B cell (primary cell): ENCODE measurements around the gene FUBP3. TPM values are rescaled to one million over a fixed set of nuclear protein-coding genes. Genes with fewer than 3 reads are reported as not detected.

ENCODE experiments used
- ATAC-seq: fragments of 200-7000 bp; cut with Tn5 transposase; one replicate; pipeline ENCODE4 v1.10.0; 2021; ENCODE audit warnings: low read depth, mild to moderate bottlenecking, moderate number of reproducible peaks, moderate library complexity
- CTCF ChIA-PET: fragments of 350-600 bp; sonication (Branson Sonifier 250); formaldehyde crosslinking; loops from one replicate; lab custom pipeline; 2021; ENCODE audit warnings: antibody characterized with exemption, inconsistent platforms; lab: Charles Lee
- POLR2A ChIA-PET: fragments of 350-600 bp; sonication (Branson Sonifier 250); formaldehyde crosslinking; loops from one replicate; lab custom pipeline; 2021; ENCODE audit warnings: antibody characterized with exemption; lab: Charles Lee
- DNase-seq: peaks from one replicate; pipeline ENCODE4 v3.0.0; 2013
- H2AFZ ChIP-seq: 2 replicates; pipeline ENCODE4 v1.6.1; 2012; ENCODE audit warnings: mild to moderate bottlenecking, low read depth, low read length; ENCODE audit not compliant: insufficient read depth, poor library complexity, severe bottlenecking
- H3K27ac ChIP-seq, 2 donors: 1 replicate in 1 of 2; 2 replicates in 1 of 2; pipeline ENCODE4 v1.5.1; 2012 to 2013; ENCODE audit warnings: low read length in 2 of 2, mild to moderate bottlenecking in 2 of 2, moderate library complexity in 1 of 2
- H3K27me3 ChIP-seq, 4 experiments: fragments of 200-600 bp in 1 of 4; sonication (generic) in 1 of 4; replicated peaks in 1 of 4; 1 replicate in 2 of 4; 2 replicates in 2 of 4; pipeline versions ENCODE4 v1.6.1 to v1.7.0; 2013 to 2016; ENCODE audit warnings: low read length in 3 of 4, mild to moderate bottlenecking in 2 of 4, mixed read lengths in 1 of 4, moderate library complexity in 1 of 4; ENCODE audit not compliant: insufficient read depth in 4 of 4, control insufficient read depth in 3 of 4; ENCODE audit errors: control extremely low read depth in 1 of 4
- H3K36me3 ChIP-seq, 2 experiments: replicated peaks in 1 of 2; 1 replicate in 1 of 2; 2 replicates in 1 of 2; pipeline versions ENCODE4 v1.6.1 to v1.7.1; 2013; ENCODE audit warnings: low read length in 1 of 2; ENCODE audit not compliant: insufficient read depth in 2 of 2, control insufficient read depth in 1 of 2; ENCODE audit errors: control extremely low read depth in 1 of 2, extremely low read depth in 1 of 2
- H3K4me1 ChIP-seq, 2 donors: fragments of 200-600 bp in 1 of 2; sonication (generic) in 1 of 2; 1 replicate in 1 of 2; 2 replicates in 1 of 2; pipeline versions ENCODE4 v1.5.1 to v1.6.1; 2013 to 2017; ENCODE audit warnings: low read length in 2 of 2; ENCODE audit not compliant: control insufficient read depth in 2 of 2, insufficient read depth in 2 of 2
- H3K4me2 ChIP-seq: replicated peaks from 2 replicates; pipeline ENCODE3; 2012; ENCODE audit warnings: mild to moderate bottlenecking, low read depth, low read length; ENCODE audit not compliant: poor library complexity, severe bottlenecking
- H3K4me3 ChIP-seq, 5 experiments: fragments of 200-600 bp in 1 of 5; sonication (generic) in 1 of 5; 1 replicate in 3 of 5; 2 replicates in 2 of 5; pipeline versions ENCODE4 v1.5.1 to v1.7.0; 2011 to 2016; ENCODE audit warnings: low read length in 4 of 5, mild to moderate bottlenecking in 4 of 5, low read depth in 2 of 5, control low read depth in 1 of 5, moderate library complexity in 1 of 5; ENCODE audit not compliant: insufficient read depth in 1 of 5; ENCODE audit errors: control extremely low read depth in 1 of 5, extremely low read depth in 1 of 5
- H3K79me2 ChIP-seq: fragments of 200-600 bp; sonication (generic); one replicate; pipeline ENCODE4 v1.6.0; 2016; ENCODE audit warnings: low read length; ENCODE audit not compliant: control insufficient read depth, insufficient read depth
- H3K9ac ChIP-seq: fragments of 200-600 bp; sonication (generic); 2 replicates; pipeline ENCODE4 v1.6.1; 2017; ENCODE audit warnings: mild to moderate bottlenecking, low read length, moderate library complexity
- H3K9me3 ChIP-seq, 3 donors: one replicate each; pipeline versions ENCODE4 v1.6.1 to v1.7.1; 2013; ENCODE audit warnings: low read length in 2 of 3; ENCODE audit not compliant: control insufficient read depth in 2 of 3, insufficient read depth in 1 of 3; ENCODE audit errors: control extremely low read depth in 1 of 3
- H4K20me1 ChIP-seq: 2 replicates; pipeline ENCODE4 v1.6.0; 2012; ENCODE audit warnings: mild to moderate bottlenecking, low read length; ENCODE audit not compliant: insufficient read depth, control insufficient read depth, poor library complexity, severe bottlenecking
- H3K27ac Mint-ChIP-seq: one replicate; pipeline ENCODE4 v1.8.0; 2021; ENCODE audit warnings: mixed read lengths
- H3K27me3 Mint-ChIP-seq: one replicate; pipeline ENCODE4 v1.8.0; 2021; ENCODE audit warnings: mixed read lengths
- H3K4me1 Mint-ChIP-seq: one replicate; pipeline ENCODE4 v1.8.0; 2021; ENCODE audit warnings: mixed read lengths
- H3K4me3 Mint-ChIP-seq: one replicate; pipeline ENCODE4 v1.8.0; 2021; ENCODE audit warnings: mixed read lengths
- H3K9me3 Mint-ChIP-seq: one replicate; pipeline ENCODE4 v1.8.0; 2022; ENCODE audit warnings: mixed read lengths; ENCODE audit not compliant: insufficient read depth
- CTCF ChIP-seq: fragments of 200-600 bp; IDR thresholded peaks from one replicate; pipeline ENCODE4 v1.8.0; 2022; ENCODE audit warnings: antibody characterized with exemption, mild to moderate bottlenecking
- EZH2 ChIP-seq: IDR thresholded peaks from 2 replicates; pipeline ENCODE4 v1.6.1; 2012; ENCODE audit warnings: borderline replicate concordance, low read depth, mild to moderate bottlenecking, moderate library complexity, low read length; ENCODE audit not compliant: insufficient read depth, poor library complexity, severe bottlenecking
- WGBS: methylation state at CpG from one replicate; pipeline ENCODE4 v1.1.5; 2013; ENCODE audit warnings: missing lambda C conversion rate; ENCODE audit not compliant: insufficient coverage; 5-methylcytosine and 5-hydroxymethylcytosine counted together
- intact Hi-C: fragments of 100-400 bp; cut with micrococcal nuclease; formaldehyde crosslinking; loops from one replicate; pipeline ENCODE4 v1.10.0; 2022
- polyA plus RNA-seq: library from polyadenylated mRNA; depleted of rRNA; stranded (reverse); fragments of >200 nt; gene quantifications from 2 replicates; pipeline ENCODE4 v1.2.3, GENCODE V29; 2012
- total RNA-seq, 2 donors: library from RNA; stranded (reverse); fragments of 120-200 nt in 1 of 2; gene quantifications; 1 replicate in 1 of 2; 2 replicates in 1 of 2; pipeline versions ENCODE4 v1.2.3 to v1.2.4, GENCODE V29; 2013 to 2022

The FUBP3 gene
- total and polyA plus RNA-seq, 2 donors (not counting 1 experiment from before 2014, with no cell fraction given) = 45.7 to 79.4 TPM

GRCh38 chr9:130542457-130543228 lies 36.7 kb upstream of the FUBP3 start:
- peaks cover 0 to 24% (median 2%) of the 10 kb centered on the region in 4 experiments for H3K27me3 ChIP-seq
- 70% methylated on average over 7 of the region's 7 CpGs for WGBS
- H3K9me3 ChIP-seq = no peaks in the 10 kb centered on the region
- no peaks in the 10 kb centered on the region for H3K9me3 Mint-ChIP-seq
- H2AFZ ChIP-seq = no peak overlapping the region
- TF ChIP-seq CTCF = no peak
- TF ChIP-seq EZH2 = no peak
- H3K27ac ChIP-seq = no peak overlapping the region
- intact Hi-C loops = no loop called here
- H3K4me2 ChIP-seq = no peak overlapping the region
- ChIA-PET POLR2A (no interaction called here), CTCF (no interaction called here)
- no peaks in the 10 kb centered on the region for H3K36me3 ChIP-seq
- no peaks in the 10 kb centered on the region for H3K4me1 ChIP-seq
- H3K9ac ChIP-seq = no peak overlapping the region
- ATAC-seq (no peak), DNase-seq (no peak)
- no peak overlapping the region for H3K4me3 ChIP-seq
- H3K27ac Mint-ChIP-seq = no peak overlapping the region
- peaks cover 3% of the 10 kb centered on the region for H3K4me1 Mint-ChIP-seq
- no peaks in the 10 kb centered on the region for H3K79me2 ChIP-seq
- no peaks in the 10 kb centered on the region for H4K20me1 ChIP-seq
- peaks cover 49% of the 10 kb centered on the region for H3K27me3 Mint-ChIP-seq
- no peak overlapping the region for H3K4me3 Mint-ChIP-seq

GRCh38 chr9:130543368-130543767 lies 36.0 kb upstream of the FUBP3 start:
- Histone ChIP-seq H4K20me1 (no peaks in the 10 kb centered on the region), H3K27me3 (peaks cover 0 to 24% (median 2%) of the 10 kb centered on the region in 4 experiments), H2AFZ (no peak overlapping the region), H3K9ac (no peak overlapping the region), H3K36me3 (no peaks in the 10 kb centered on the region), H3K79me2 (no peaks in the 10 kb centered on the region), H3K27ac (no peak overlapping the region), H3K4me3 (no peak overlapping the region), H3K4me2 (no peak overlapping the region), H3K9me3 (peaks cover 0 to under 1% (median 0%) of the 10 kb centered on the region in 3 donors), H3K4me1 (no peaks in the 10 kb centered on the region)
- intact Hi-C loops = no loop called here
- Mint-ChIP-seq H3K27ac (no peak overlapping the region), H3K4me1 (no peaks in the 10 kb centered on the region), H3K9me3 (no peaks in the 10 kb centered on the region), H3K27me3 (peaks cover 42% of the 10 kb centered on the region), H3K4me3 (no peak overlapping the region)
- WGBS = 77% methylated on average over 6 of the region's 8 CpGs
- no peak for TF ChIP-seq CTCF
- TF ChIP-seq EZH2 = no peak
- ChIA-PET CTCF (no interaction called here), POLR2A (no interaction called here)
- DNase-seq (no peak), ATAC-seq (no peak)
